WTC11 (cell line): ENCODE measurements around the gene EPHA2. TPM values are rescaled to one million over a fixed set of nuclear protein-coding genes. Genes with fewer than 3 reads are reported as not detected.

Experiments
- ATAC-seq: fragments of 200-7000 bp; cut with Tn5 transposase; 2 replicates; pipeline ENCODE4 v1.10.0; 2021; ENCODE audit warnings: mild to moderate bottlenecking, moderate library complexity
- CTCF ChIA-PET: fragments of 300-600 bp; sonication (Branson Sonifier 250); formaldehyde crosslinking; loops from one replicate; lab custom pipeline; 2021; ENCODE audit warnings: antibody characterized with exemption; lab: Charles Lee
- POLR2A ChIA-PET: fragments of 350-600 bp; sonication (Branson Sonifier 250); formaldehyde crosslinking; loops from one replicate; lab custom pipeline; 2021; ENCODE audit warnings: antibody characterized with exemption; lab: Charles Lee
- DNase-seq: peaks from one replicate; pipeline ENCODE4 v3.0.0; 2021; ENCODE audit warnings: low spot score
- H3K27ac Mint-ChIP-seq: 2 replicates; pipeline ENCODE4 v1.8.0; 2021; ENCODE audit warnings: mixed read lengths
- H3K27me3 Mint-ChIP-seq: 2 replicates; pipeline ENCODE4 v1.8.0; 2021; ENCODE audit warnings: low read depth, mild to moderate bottlenecking, moderate library complexity, mixed read lengths
- H3K36me3 Mint-ChIP-seq: 2 replicates; pipeline ENCODE4 v1.8.0; 2021; ENCODE audit warnings: mixed read lengths
- H3K4me1 Mint-ChIP-seq: 2 replicates; pipeline ENCODE4 v1.8.0; 2022; ENCODE audit warnings: mixed read lengths
- H3K4me3 Mint-ChIP-seq: 2 replicates; pipeline ENCODE4 v1.8.0; 2021; ENCODE audit warnings: mild to moderate bottlenecking, moderate library complexity, mixed read lengths
- H3K9me3 Mint-ChIP-seq: 2 replicates; pipeline ENCODE4 v1.8.0; 2021; ENCODE audit warnings: mixed read lengths
- ARID4B ChIP-seq: sonication (generic); formaldehyde crosslinking; IDR thresholded peaks from 2 replicates; pipeline ENCODE4 v1.8.0; 2023; ENCODE audit warnings: missing genetic modification reagents, mild to moderate bottlenecking, borderline replicate concordance
- ATF2 ChIP-seq: sonication (generic); formaldehyde crosslinking; IDR thresholded peaks from 2 replicates; pipeline ENCODE4 v1.8.1; 2022; ENCODE audit warnings: low read depth, missing genetic modification reagents, borderline replicate concordance
- ATF3 ChIP-seq: sonication (generic); formaldehyde crosslinking; conservative IDR thresholded peaks from 2 replicates; pipeline ENCODE4 v1.8.1; 2022; ENCODE audit warnings: mild to moderate bottlenecking, missing genetic modification reagents
- CREB1 ChIP-seq: sonication (generic); formaldehyde crosslinking; IDR thresholded peaks from 2 replicates; pipeline ENCODE4 v1.8.0; 2023; ENCODE audit warnings: mild to moderate bottlenecking, missing genetic modification reagents
- CREM ChIP-seq: sonication (generic); formaldehyde crosslinking; IDR thresholded peaks from 2 replicates; pipeline ENCODE4 v1.8.1; 2022; ENCODE audit warnings: mild to moderate bottlenecking, missing genetic modification reagents, moderate library complexity
- E2F5 ChIP-seq: sonication (generic); formaldehyde crosslinking; IDR thresholded peaks from 2 replicates; pipeline ENCODE4 v1.8.1; 2022; ENCODE audit warnings: mild to moderate bottlenecking, moderate library complexity, missing genetic modification reagents
- EMX1 ChIP-seq: fragments of 250-450 bp; sonication (Bioruptor Pico); IDR thresholded peaks from 2 replicates; pipeline ENCODE4 v1.8.0; 2021; ENCODE audit warnings: mild to moderate bottlenecking
- ERG ChIP-seq: fragments of 250-450 bp; sonication (Bioruptor Pico); IDR thresholded peaks from 2 replicates; pipeline ENCODE4 v1.8.0; 2021; ENCODE audit warnings: mild to moderate bottlenecking
- FOXP1 ChIP-seq: sonication (generic); formaldehyde crosslinking; IDR thresholded peaks from 2 replicates; pipeline ENCODE4 v1.8.0; 2022; ENCODE audit warnings: missing genetic modification reagents, mild to moderate bottlenecking, moderate library complexity, borderline replicate concordance
- GABPB1 ChIP-seq: sonication (generic); formaldehyde crosslinking; IDR thresholded peaks from 2 replicates; pipeline ENCODE4 v1.8.1; 2023; ENCODE audit warnings: mild to moderate bottlenecking, missing genetic modification reagents
- HMGA2 ChIP-seq: fragments of 250-450 bp; sonication (Bioruptor Pico); IDR thresholded peaks from 2 replicates; pipeline ENCODE4 v1.4.0; 2021; ENCODE audit warnings: mild to moderate bottlenecking, moderate library complexity
- HMGXB4 ChIP-seq: sonication (generic); formaldehyde crosslinking; IDR thresholded peaks from 2 replicates; pipeline ENCODE4 v1.8.1; 2023; ENCODE audit warnings: mild to moderate bottlenecking, moderate library complexity, missing genetic modification reagents
- JAZF1 ChIP-seq: fragments of 250-450 bp; sonication (Bioruptor Pico); IDR thresholded peaks from 2 replicates; pipeline ENCODE4 v1.9.0; 2021; ENCODE audit warnings: moderate library complexity, mild to moderate bottlenecking, inconsistent platforms
- NR2C2 ChIP-seq: sonication (generic); formaldehyde crosslinking; IDR thresholded peaks from 2 replicates; pipeline ENCODE4 v1.8.0; 2022; ENCODE audit warnings: mild to moderate bottlenecking, missing genetic modification reagents
- RELA ChIP-seq: sonication (generic); formaldehyde crosslinking; IDR thresholded peaks from 2 replicates; pipeline ENCODE4 v1.8.1; 2022; ENCODE audit warnings: missing genetic modification reagents, mild to moderate bottlenecking, borderline replicate concordance
- SMAD3 ChIP-seq: sonication (generic); formaldehyde crosslinking; IDR thresholded peaks from 2 replicates; pipeline ENCODE4 v1.8.0; 2022; ENCODE audit warnings: missing genetic modification reagents, mild to moderate bottlenecking, borderline replicate concordance
- ZNF317 ChIP-seq: sonication (generic); formaldehyde crosslinking; IDR thresholded peaks from 2 replicates; pipeline ENCODE4 v1.8.1; 2023; ENCODE audit warnings: low read depth, mild to moderate bottlenecking, moderate library complexity, missing genetic modification reagents, borderline replicate concordance
- ZNF396 ChIP-seq: fragments of 250-450 bp; sonication (Bioruptor Pico); IDR thresholded peaks from 2 replicates; pipeline ENCODE4 v1.8.0; 2021; ENCODE audit warnings: mild to moderate bottlenecking, moderate library complexity, borderline replicate concordance
- ZNF425 ChIP-seq: fragments of 250-450 bp; sonication (Bioruptor Pico); conservative IDR thresholded peaks from 2 replicates; pipeline ENCODE4 v1.9.0; 2021; ENCODE audit warnings: mild to moderate bottlenecking
- ZSCAN18 ChIP-seq: fragments of 250-450 bp; sonication (Bioruptor Pico); IDR thresholded peaks from 2 replicates; pipeline ENCODE4 v2.1.2; 2022; ENCODE audit warnings: mild to moderate bottlenecking, moderate library complexity
- total RNA-seq: library from RNA; stranded (reverse); gene quantifications from 3 replicates; pipeline ENCODE4 v1.2.3, GENCODE V29; 2021

The EPHA2 gene
- total RNA-seq, 1 experiment from 2014 or later = 44.4 TPM

GRCh38 chr1:16141573-16142336, 14.1 kb downstream of the EPHA2 start:
- Mint-ChIP-seq H3K9me3 (no peaks in the 10 kb centered on the region), H3K36me3 (peaks cover 37% of the 10 kb centered on the region), H3K4me3 (no peak overlapping the region), H3K27me3 (no peaks in the 10 kb centered on the region), H3K4me1 (peaks cover 52% of the 10 kb centered on the region), H3K27ac (no peak overlapping the region)
- ChIA-PET CTCF (interaction anchor here (0.6 to 2.9 kb wide), 3 partner anchors 29 to 913 kb away, joined by 3 to 20 read pairs (median 4); no protein-coding TSS in a partner anchor), POLR2A (interaction anchor here (0.5 kb wide), 1 partner anchor 204 kb away, joined by 4 read pairs; no protein-coding TSS in a partner anchor)
- ATAC-seq (no peak), DNase-seq (no peak)
- no peak for TF ChIP-seq ATF2 (CRISPR knock-in tag)
- TF ChIP-seq ZSCAN18 (CRISPR knock-in tag) = no peak
- TF ChIP-seq SMAD3 (CRISPR knock-in tag) = no peak
- no peak for TF ChIP-seq HMGA2
- TF ChIP-seq ATF3 (CRISPR knock-in tag) = no peak
- no peak for TF ChIP-seq ZNF317 (CRISPR knock-in tag)
- no peak for TF ChIP-seq NR2C2 (CRISPR knock-in tag)
- no peak for TF ChIP-seq JAZF1 (CRISPR knock-in tag)
- TF ChIP-seq ERG (CRISPR knock-in tag) = no peak
- TF ChIP-seq ZNF425 (CRISPR knock-in tag) = no peak
- TF ChIP-seq CREM (CRISPR knock-in tag) = no peak
- no peak for TF ChIP-seq E2F5 (CRISPR knock-in tag)
- TF ChIP-seq FOXP1 (CRISPR knock-in tag) = no peak
- TF ChIP-seq GABPB1 = no peak
- TF ChIP-seq CREB1 = no peak
- TF ChIP-seq HMGXB4 (CRISPR knock-in tag) = no peak
- TF ChIP-seq EMX1 = no peak
- no peak for TF ChIP-seq ZNF396 (CRISPR knock-in tag)
- TF ChIP-seq RELA = no peak
- no peak for TF ChIP-seq ARID4B (CRISPR knock-in tag)
